Measurements from ENCODE around the gene RGCC.

DNA sequence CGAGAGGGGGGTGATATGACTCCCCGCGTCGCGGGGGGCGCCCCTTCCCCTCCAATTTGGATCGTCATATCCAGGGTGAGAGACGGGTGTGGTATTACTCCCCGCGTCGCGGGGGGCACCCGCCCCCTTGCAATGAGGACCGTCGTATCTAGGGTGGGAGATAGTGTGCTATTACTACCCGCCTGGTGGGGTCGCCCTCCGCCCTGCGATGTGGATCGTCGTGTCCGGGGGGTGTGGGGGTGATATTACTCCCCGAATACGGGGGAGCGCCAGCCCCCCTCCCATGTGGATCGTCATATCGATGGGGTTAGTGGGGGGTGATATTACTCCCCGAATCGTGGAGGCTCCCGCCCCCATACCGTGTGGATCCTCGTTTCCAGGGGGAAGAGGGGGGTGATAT lies 29.2 kb upstream of the RGCC start:
- TF ChIP-seq POLR2AphosphoS5 (IDR thresholded peaks at IDR 0.05; ENCODE audit: borderline replicate concordance, low read depth, low read length) (no peak), EZH2 (IDR thresholded peaks at IDR 0.05) (no peak)

Data from SK-N-MC (cell line).